GM21723 (cell line): Measurements from ENCODE around the gene ANKRD31.

ENCODE experiments used
- ATAC-seq: cut with Tn5 transposase; IDR thresholded peaks from one replicate; pipeline ENCODE4 v1.9.1; 2021; ENCODE audit warnings: mild to moderate bottlenecking, moderate library complexity; ENCODE audit not compliant: unreplicated experiment

The ANKRD31 gene

DNA sequence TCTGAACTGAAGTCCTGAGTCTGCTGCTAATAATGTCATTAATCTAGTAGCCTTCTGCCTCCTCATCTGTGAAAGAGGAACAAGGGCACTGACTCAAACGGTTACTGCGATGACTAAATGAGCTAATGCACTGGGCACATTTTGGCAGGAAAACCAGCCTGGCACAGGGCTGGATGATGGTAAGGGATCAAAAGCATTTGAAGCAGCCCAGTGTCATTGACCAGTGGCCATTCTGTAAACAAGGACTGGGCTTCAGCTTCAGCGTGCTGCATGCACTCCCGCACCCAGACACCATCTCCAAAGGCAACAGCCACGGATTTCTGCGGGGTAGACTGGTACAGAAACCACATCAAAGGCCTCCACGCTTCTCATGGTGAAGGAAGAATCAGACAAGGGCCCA, 192.3 kb downstream of the ANKRD31 start:
- ATAC-seq = no peak

DNA sequence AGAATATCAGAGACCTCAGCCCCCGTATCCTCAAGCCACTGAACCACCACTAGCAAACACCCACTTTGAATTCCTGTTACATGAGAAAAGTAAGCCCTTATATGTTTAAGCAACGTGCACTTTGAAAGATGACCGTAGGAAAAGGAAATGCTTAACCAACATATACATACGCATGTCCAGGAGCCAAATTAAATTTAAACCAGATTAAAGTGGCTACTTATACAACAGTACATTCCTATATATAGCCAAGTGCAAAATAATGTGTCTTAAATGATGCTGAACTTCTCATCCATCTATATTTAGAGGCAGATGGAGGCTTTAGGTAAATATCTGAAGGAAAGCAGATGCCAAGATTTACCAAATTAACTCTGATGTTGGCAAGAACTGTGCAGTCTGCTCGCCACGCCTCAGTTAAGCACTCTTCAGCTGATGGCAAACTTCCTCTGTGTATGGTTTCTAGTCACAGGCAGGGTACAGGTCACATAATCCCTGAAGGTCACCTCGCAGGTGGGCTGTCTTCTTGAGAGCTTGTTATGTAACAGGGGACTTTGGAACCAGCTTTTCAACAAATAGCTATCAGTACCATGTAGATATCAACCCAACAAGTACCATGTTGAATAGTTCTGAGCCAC, 192.9 kb downstream of the ANKRD31 start:
- ATAC-seq = no peak

DNA sequence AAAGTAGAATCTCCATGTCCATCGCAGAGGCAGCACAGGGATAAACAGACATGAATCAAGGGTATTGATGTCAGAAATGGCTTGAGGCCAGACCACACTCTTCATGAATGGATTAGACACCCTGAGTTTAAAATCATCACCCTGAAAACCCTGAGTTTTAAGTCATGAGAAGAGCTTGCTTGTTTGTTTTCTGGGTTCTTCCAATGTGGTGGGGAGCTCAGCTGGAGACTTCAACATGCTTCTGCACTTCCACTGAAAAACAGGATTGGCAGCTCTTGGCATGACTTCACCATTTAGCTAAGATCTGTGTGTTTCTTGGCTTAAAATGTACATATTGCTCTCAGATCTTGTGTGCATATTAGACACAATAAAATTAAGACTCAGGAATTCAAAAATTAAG, 194.2 kb downstream of the ANKRD31 start:
- ATAC-seq = no peak

DNA sequence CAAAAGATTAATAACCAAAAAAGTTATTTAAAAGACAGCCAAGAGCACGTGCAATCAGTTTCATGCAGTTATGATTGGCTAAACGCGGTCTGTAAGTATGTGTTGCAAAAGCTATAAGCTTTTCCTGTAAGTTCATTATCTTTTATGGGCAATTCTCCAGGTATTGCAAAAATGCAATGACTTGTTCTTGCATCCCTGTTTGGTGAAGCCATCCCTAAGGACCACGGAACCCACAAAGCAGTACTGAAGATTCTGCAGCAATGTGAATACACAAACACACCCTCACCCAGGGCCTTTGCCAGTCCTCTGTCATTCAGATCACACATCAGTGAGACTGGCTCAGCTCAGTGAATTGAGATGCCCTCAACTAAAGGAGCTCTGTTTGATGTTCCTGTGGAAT, 195.7 kb downstream of the ANKRD31 start:
- no peak for ATAC-seq

DNA sequence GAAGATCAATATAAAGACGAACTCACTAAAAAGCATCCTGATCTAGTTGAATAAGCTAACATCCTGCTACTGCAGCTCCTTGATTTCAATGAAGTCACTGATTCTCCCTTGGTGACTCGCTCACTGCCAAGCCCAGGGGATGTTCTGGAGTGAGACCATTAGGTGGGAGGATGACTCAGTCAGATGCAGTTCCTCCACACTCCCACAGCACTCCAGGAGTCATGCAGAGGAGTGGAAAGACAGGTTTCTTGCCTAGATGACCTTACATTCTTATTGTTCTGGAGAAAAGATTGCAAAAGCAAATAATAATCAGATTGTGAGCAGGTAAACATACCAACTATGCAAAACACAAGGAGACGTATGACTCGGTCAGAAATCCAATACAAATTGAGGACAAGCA, 199.6 kb downstream of the ANKRD31 start:
- no peak for ATAC-seq

DNA sequence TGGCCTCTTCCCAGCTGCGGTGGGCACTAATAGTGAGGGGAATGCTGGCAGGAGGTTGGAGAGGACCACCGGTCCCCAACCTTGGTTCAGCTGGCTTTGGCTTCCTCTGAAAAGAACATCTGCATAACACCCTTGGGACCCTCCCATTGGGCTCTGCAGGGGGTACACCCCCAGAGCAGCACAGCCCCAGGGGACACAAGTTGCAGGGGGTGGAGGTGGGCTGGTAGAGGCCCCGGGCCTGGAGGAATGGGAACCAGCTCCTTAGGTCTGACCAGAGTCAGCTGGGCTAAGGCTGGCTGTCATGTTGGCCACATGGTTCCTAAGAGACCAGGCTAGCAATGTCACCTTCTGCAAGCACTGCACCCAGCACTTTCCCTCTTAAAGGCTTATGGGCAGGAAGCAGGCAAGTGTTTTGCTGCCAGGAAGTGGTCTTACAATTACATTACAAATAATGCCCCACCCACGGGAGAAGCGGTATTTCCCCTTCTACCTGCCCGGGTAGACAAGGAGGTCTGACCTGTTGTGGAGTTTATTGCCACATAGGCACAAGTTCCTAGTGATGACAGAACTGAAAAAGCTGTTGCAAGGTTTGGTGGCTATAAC, 202.4 kb downstream of the ANKRD31 start:
- no peak for ATAC-seq

DNA sequence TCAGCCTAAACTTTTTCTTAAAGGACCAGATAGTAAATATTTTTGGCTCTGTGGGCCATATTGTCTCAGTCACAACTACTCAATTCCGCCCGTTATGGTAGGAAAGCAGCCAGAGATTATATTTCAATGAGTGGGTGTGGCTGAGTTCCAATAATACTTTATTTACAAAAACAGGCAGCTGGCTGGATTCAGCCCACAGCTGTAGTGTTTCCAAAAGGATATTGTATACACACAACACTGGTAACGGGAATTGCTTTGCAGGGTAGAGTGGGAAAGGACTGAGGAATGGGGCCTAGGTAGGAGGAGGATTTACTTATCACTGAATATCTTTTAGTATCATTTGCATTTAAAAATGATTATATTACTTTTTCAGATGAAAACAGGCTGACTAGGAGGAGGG, 205.3 kb downstream of the ANKRD31 start:
- no peak for ATAC-seq

DNA sequence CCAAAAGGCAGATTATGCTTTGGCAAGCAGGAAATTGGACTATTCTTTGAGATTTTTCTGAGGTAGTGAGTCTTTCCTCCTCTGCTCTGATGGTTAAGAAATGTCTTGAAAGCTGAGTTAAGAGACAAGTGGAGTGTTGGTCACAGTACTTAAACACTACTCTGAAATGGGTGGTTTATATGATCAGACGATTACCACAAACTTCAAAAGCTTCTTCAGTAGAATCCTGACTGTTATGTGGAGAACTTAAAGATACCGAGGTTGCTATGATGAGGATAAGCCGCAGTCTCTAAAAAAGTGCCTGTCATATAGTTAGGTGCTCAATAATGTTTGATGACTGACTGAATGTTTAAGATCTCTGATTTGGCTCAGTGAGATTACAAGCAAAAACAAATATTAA, 208.6 kb downstream of the ANKRD31 start:
- no peak for ATAC-seq

DNA sequence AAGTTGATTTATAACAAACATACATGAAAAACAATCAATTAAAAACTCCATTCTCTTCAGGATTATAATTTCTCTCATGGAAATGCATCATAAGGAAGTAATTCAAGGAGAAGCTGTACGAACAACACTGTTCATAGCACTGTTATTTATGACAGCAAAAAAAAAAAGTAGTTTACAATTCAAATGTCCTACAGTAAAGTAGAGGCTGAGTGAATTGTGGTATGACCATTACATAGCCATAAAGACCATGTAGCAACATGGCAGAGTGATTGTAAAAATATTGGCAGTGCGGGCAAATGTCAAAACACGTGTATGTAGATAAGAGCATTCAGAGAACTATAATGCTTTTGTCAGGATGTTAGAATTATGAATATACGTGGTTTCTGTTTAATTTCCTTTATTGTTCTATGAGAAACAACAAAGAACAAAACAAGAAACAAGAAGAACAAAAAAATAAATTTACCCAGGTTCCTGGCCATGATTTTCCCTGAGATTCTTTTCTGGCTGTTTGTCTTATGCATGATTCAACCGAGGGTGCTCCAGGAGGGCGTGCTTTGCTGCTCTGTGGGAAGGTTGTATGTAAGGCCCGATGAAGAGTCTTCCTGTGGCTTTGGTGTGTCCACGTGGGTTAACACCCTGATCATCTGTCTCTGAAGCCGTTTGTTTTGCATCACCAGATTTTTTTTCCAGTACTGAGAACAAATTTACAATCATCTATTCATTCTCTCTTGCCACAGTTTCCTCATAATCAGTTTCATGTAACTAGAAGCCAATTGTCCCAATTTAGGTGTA, 213.1 kb downstream of the ANKRD31 start:
- no peak for ATAC-seq

DNA sequence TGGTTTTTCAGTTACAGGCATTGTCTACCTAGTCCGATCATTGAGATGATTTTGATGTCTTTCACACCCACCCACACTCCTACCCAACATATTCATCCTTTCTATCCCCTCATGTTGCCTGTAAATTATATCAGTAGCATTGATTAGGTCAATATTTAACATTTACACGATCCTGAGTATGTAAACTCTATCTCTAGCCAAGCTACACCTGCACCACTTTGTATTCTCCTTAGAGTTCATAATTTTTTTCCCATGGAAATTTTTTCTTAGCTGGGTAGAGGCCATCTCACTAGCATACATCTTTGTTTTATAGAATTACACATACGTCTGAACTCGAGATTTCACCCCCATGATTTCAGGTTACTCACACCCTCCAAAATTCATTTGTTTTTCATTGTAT, 214.9 kb downstream of the ANKRD31 start:
- no peak for ATAC-seq

DNA sequence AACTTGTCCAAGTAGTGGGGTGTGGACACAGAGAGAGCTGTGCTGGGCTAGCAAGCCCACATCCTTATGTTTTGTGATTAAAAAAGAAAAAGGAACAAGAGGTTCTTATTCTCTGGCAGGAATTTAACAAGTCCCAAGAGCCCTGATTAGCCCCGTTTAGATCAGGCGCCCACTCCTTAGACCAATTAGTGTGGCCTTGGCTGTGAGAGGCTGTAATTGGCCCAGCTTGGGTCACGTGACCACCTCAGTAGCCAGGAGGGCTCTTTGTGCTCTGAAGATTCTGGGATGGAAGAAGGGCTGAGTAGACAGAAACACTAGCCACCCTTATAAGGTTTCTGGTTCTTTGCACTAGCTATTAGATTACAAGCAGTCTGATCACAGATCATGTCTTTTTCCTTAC, 215.5 kb downstream of the ANKRD31 start:
- ATAC-seq = no peak

DNA sequence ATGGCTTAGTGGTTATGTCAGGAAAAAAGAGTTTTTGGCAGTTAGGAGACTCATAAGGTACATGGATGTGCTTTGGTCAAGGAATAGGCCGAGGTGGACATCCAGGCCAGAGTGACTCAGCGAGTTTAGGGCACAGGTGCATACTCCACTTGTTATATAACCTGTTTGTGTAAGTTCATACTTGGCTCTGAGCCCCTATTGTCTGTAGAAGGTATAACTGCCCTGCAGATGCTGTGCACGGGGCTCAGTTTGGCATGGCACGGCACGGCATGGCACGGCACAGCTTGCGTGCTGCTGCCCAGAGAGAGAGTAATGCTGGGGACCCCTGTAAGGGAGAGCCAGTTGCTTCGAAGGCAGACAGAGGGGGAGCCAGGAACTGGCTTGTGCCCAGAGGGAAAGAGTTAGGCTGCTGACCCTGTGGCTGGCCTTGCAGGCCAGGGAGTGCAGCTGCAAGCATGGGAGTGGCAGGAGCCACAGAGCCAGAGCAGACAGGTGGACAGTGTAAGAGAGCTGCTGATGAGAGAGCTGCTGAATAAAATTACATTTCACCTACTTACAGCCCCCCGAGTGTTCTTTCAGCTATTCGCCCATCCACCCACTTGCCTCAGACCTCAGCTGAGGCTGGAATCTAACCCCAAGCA, 216.5 kb downstream of the ANKRD31 start:
- no peak for ATAC-seq

DNA sequence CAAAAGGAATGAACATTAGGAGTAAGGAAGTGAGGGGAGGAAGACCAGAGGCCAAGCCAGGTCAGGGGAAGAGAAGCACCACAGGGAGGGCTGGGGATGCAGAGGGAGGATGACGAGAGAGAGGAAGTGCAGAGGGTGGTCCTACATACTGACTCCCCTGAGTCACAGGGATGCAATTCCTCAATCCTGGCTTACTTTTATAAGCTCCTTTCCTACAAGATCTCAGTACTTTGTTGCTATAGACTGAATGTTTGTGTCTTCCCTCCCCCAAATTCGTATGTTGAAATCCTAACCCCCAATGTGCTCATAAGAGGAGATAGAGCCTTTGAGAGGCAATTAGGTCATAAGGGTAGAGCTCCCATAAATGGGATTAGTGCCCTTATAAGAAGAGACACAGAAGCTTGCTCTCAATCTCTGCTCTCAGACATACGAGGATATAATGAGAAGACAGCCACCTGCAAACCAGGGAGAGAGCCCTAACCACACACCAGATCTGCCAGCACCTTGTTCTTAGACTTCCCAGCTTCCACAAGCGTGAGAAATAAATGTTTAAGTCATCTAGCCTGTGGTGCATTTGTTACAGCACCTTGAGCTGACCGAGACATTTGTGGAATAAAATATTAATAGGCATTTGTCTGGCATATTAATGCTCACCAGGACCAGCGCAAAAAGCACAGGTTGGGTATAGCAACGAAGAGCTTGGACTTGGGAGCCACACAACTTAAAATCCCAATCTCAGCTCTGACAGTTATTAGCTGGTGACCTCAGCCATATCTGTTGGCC, 217.7 kb downstream of the ANKRD31 start:
- no peak for ATAC-seq
